Measurements from ENCODE around the gene TRIL. TPM values are rescaled to one million over a fixed set of nuclear protein-coding genes. Genes with fewer than 3 reads are reported as not detected.

Gene TRIL
- total RNA-seq, 4 donors from 2014 or later, result 1.4 to 6.5 (median 2.1) TPM

DNA sequence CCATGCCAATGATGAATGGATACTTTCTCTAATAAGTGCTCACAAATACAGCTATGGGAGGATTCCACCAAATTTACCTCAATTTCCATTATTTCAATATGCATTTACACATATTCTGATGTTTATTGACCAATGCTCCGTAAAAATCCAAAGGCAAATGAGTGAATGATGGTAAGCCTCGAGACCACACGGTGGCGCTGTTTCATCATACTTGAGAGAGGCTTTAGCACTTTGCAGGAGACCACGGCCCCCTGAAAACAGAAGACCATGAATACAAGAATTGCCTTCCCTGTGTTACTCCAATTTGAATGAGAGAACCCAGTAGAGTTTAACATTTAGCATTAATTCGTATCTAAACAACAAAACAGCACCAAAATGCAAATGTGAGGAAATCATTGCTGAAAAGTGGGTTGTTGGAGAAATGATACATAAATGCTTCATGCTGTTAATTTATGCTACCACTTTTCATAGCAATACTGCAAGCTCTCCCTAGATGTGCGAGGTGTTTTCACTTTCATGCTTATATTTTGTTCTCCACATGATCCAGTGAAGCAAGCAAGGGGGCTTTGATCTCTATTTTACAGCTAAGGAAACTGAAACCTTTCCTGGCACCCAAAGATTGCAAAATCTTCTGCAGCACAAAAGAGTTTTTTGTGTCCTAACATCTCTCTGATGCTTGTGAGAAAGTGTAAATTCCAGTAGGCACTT lies 35.4 kb downstream of the TRIL start:
- H3K27ac ChIP-seq, result no peak overlapping the region
- DNase-seq, result no peak
- intact Hi-C loops (cut with DNase I), result loop anchor here (5.0 kb wide), 1 partner anchor 485 kb away; no protein-coding TSS in a partner anchor
- peaks cover 0 to 6% (median 0%) of the 10 kb centered on the region in 4 donors for H3K27me3 ChIP-seq
- TF ChIP-seq, protein P1, sequence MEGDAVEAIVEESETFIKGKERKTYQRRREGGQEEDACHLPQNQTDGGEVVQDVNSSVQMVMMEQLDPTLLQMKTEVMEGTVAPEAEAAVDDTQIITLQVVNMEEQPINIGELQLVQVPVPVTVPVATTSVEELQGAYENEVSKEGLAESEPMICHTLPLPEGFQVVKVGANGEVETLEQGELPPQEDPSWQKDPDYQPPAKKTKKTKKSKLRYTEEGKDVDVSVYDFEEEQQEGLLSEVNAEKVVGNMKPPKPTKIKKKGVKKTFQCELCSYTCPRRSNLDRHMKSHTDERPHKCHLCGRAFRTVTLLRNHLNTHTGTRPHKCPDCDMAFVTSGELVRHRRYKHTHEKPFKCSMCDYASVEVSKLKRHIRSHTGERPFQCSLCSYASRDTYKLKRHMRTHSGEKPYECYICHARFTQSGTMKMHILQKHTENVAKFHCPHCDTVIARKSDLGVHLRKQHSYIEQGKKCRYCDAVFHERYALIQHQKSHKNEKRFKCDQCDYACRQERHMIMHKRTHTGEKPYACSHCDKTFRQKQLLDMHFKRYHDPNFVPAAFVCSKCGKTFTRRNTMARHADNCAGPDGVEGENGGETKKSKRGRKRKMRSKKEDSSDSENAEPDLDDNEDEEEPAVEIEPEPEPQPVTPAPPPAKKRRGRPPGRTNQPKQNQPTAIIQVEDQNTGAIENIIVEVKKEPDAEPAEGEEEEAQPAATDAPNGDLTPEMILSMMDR (IDR thresholded peaks at IDR 0.05), result peak; percentile 64 to 90 (median 83)
- no peak for TF ChIP-seq POLR2A (IDR thresholded peaks at IDR 0.05)
- H3K9me3 ChIP-seq, result no peaks in the 10 kb centered on the region
- H3K4me3 ChIP-seq, result no peak overlapping the region
- WGBS, 2 donors, result 3 to 5% methylated on average over 7 of the region's 7 CpGs
- H3K4me1 ChIP-seq, result peaks cover 3 to 29% (median 14%) of the 10 kb centered on the region in 3 donors
- H3K36me3 ChIP-seq, result no peaks in the 10 kb centered on the region

DNA sequence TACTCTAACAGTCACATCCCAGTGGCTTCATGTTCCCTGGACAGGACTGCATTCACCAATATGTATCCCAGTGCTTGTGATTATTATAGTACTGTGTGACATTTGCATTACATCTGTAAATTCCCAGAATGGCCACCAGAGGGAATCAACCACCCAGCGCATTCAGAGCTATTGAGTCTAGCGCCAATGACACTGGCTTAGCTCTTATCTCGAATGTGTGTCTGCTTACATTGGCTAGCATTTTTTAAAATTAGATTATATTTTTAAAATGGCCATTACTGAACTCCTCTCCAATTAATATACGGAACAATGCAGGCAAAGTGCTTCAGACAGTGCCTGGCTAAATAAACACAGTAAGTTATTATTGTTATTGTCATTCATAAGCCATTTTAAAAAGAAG lies 36.3 kb downstream of the TRIL start:
- Histone ChIP-seq H3K4me3 (no peak overlapping the region), H3K9me3 (no peaks in the 10 kb centered on the region), H3K27me3 (peaks cover 0 to 6% (median 0%) of the 10 kb centered on the region in 4 donors), H3K4me1 (peaks cover 3 to 21% (median 11%) of the 10 kb centered on the region in 3 donors), H3K36me3 (no peaks in the 10 kb centered on the region), H3K27ac (no peak overlapping the region)
- TF ChIP-seq, protein P1 (IDR thresholded peaks at IDR 0.05), result peak; percentile 82 to 92 (median 88)
- TF ChIP-seq POLR2A (IDR thresholded peaks at IDR 0.05), result no peak
- WGBS, 2 donors, result 0 to 3% methylated on average over 4 of the region's 4 CpGs
- intact Hi-C loops (cut with DNase I), result loop anchor here (5.0 kb wide), 1 partner anchor 485 kb away; no protein-coding TSS in a partner anchor
- no peak for DNase-seq

DNA sequence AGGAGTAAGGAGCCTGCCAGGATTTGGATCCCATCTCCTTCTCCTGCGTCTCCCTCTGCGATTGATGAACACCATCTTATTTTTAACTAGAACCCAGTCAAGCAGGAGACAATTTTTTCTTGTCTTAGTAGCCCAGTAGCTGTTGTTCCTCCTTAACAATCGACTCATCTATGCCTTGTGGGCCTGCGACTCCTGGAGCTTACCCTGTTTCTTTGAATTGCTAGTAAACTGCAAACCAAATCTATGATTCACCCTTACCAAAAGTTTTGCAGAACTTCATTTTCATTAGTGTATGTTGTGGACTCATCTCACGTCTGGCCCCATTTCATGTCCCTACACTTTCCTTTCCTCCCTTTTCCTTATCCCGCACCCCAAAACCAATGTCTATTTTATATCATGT lies 37.7 kb downstream of the TRIL start:
- no peak for DNase-seq
- no peak overlapping the region for H3K4me3 ChIP-seq
- WGBS, 2 donors, result 74 to 77% methylated on average over 6 of the region's 6 CpGs
- TF ChIP-seq, protein P1 (IDR thresholded peaks at IDR 0.05), result no peak
- TF ChIP-seq POLR2A (IDR thresholded peaks at IDR 0.05), result no peak
- H3K36me3 ChIP-seq, result no peaks in the 10 kb centered on the region
- intact Hi-C loops (cut with DNase I), result loop anchor here (5.0 kb wide), 1 partner anchor 487 kb away; no protein-coding TSS in a partner anchor
- peaks cover 0 to 3% (median 0%) of the 10 kb centered on the region in 4 donors for H3K27me3 ChIP-seq
- H3K27ac ChIP-seq, result peak overlapping the region in 1 of 4 donors; percentile 11
- H3K9me3 ChIP-seq, result no peaks in the 10 kb centered on the region
- peaks cover 0 to 16% (median 11%) of the 10 kb centered on the region in 3 donors for H3K4me1 ChIP-seq

DNA sequence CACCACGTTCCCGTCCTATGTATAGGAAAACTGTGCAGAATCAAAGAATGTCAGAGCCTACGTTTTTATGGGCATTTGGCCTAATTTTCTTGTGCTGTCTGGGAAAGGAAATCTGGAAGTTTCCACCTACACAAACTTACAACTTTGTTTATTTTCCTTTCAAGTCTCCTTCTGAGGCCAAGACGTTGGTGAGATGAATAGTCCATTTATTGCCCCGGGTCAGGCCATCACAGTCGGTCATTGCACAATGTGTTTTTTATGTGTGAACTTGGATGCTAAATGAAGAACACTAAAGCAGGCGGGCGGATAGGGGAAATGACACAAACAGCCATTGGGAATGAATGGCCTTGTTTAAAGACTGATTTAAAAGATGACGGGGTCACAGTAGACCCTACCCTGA lies 38.6 kb downstream of the TRIL start:
- no peak overlapping the region for H3K4me3 ChIP-seq
- no peaks in the 10 kb centered on the region for H3K27me3 ChIP-seq
- no peak for TF ChIP-seq POLR2A (IDR thresholded peaks at IDR 0.05)
- TF ChIP-seq, protein P1 (IDR thresholded peaks at IDR 0.05), result no peak
- H3K4me1 ChIP-seq, result peaks cover 0 to 16% (median 11%) of the 10 kb centered on the region in 3 donors
- H3K27ac ChIP-seq, result peak overlapping the region in 1 of 4 donors; percentile 11
- DNase-seq, result no peak
- H3K9me3 ChIP-seq, result no peaks in the 10 kb centered on the region
- H3K36me3 ChIP-seq, result no peaks in the 10 kb centered on the region
- intact Hi-C loops (cut with DNase I), result no loop called here
- WGBS, 2 donors, result 59 to 60% methylated on average over 9 of the region's 9 CpGs

DNA sequence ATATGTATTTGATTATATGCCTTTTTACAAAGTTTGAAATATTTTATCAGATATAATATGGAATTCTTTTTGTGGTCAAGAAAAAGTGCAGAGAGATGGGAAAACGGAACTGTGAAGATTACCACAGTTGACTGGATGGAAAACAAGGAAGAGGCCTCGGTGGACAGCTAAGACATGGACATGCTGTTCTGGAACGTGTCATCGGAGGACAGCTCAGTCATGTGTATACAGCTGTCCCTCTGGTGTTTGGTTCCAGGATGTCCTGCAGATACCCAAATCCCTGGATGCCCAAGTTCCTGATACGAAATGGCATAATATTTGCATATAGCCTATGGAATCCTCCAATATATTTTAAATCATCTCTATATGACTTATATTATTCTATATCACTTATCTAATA lies 49.4 kb downstream of the TRIL start:
- no peaks in the 10 kb centered on the region for H3K36me3 ChIP-seq
- H3K9me3 ChIP-seq, result no peaks in the 10 kb centered on the region
- H3K27me3 ChIP-seq, result no peaks in the 10 kb centered on the region
- no peak overlapping the region for H3K27ac ChIP-seq
- TF ChIP-seq, protein P1 (IDR thresholded peaks at IDR 0.05), result no peak
- intact Hi-C loops (cut with DNase I), result no loop called here
- peaks cover 0 to 11% (median 0%) of the 10 kb centered on the region in 3 donors for H3K4me1 ChIP-seq
- WGBS, 2 donors, result 70 to 90% methylated on average over 5 of the region's 5 CpGs
- no peak overlapping the region for H3K4me3 ChIP-seq
- no peak for DNase-seq

Data from esophagus squamous epithelium (tissue), 5 donors.